ENCODE results near the gene MED4.

The MED4 gene

DNA sequence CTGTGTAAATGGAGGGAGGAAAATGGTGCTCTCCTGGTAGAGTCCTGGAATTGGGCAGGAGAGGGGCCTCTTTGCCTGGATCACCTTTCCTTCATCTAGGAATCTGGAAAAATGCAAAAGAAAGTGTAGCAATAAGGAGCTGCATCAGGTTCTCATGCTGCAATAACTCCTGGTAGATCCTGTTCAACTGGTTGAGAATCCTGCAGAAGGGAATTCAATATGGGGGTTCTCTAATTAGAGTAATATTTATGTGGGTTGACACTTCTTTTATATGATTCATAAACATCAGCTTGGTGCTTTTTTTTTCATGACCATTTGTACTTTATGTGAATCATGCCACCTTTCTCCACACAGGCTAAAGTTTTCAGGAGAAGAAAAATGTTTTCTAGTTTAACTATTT is 66.8 kb downstream of the MED4 start:
- Histone ChIP-seq H4K20me1 (ENCODE audit: insufficient read depth, low read length) (no peaks in the 10 kb centered on the region), H3F3A (ENCODE audit: insufficient read depth, low read length) (no peaks in the 10 kb centered on the region), H3K9me2 (replicated peaks; ENCODE audit: insufficient read depth, low read length) (no peaks in the 10 kb centered on the region), H3K4me3 (ENCODE audit: low read length) (no peak overlapping the region), H2AFZ (ENCODE audit: low read length) (no peak overlapping the region), H3K36me3 (replicated peaks; ENCODE audit: insufficient read depth, low read length) (no peaks in the 10 kb centered on the region), H3K27me3 (replicated peaks; ENCODE audit: insufficient read depth, low read length) (no peaks in the 10 kb centered on the region), H3K4me2 (ENCODE audit: low read depth, low read length) (no peak overlapping the region), H3K79me2 (ENCODE audit: low read length) (no peaks in the 10 kb centered on the region), H3K9ac (ENCODE audit: low read length) (no peak overlapping the region), H3K4me1 (ENCODE audit: low read length) (no peaks in the 10 kb centered on the region), H3K9me3 (replicated peaks; ENCODE audit: insufficient read depth, low read length) (no peaks in the 10 kb centered on the region), H3K27ac (ENCODE audit: low read length) (no peak overlapping the region)
- TF ChIP-seq EZH2 (optimal IDR thresholded peaks at IDR 0.05; ENCODE audit: low read depth, low read length): no peak
- no peak for TF ChIP-seq EZH2phosphoT487 (IDR thresholded peaks at IDR 0.05; ENCODE audit: low read length)
- TF ChIP-seq CTCF (IDR thresholded peaks at IDR 0.05; ENCODE audit: low read length): no peak
- no peak for DNase-seq

All from MM.1S (cell line).